Endothelial cell of umbilical vein (primary cell): ENCODE measurements around the gene KIF20A.

ENCODE experiments used
- CTCF ChIP-seq, 2 donors: IDR thresholded peaks; 1 replicate in 1 of 2; 2 replicates in 1 of 2; pipeline ENCODE4 v1.5.1; 2011; ENCODE audit warnings: low read length in 2 of 2, mild to moderate bottlenecking in 2 of 2, moderate library complexity in 2 of 2, control low read depth in 1 of 2, inconsistent platforms in 1 of 2, low read depth in 1 of 2; ENCODE audit not compliant: insufficient read depth in 1 of 2; ENCODE audit errors: extremely low read depth in 1 of 2
- EZH2 ChIP-seq: IDR thresholded peaks from 2 replicates; pipeline ENCODE4 v1.6.1; 2012; ENCODE audit warnings: borderline replicate concordance, low read depth, mild to moderate bottlenecking, moderate library complexity, low read length, inconsistent platforms; ENCODE audit not compliant: severe bottlenecking
- FOS ChIP-seq: IDR thresholded peaks from 2 replicates; pipeline ENCODE4 v1.6.1; 2011; ENCODE audit warnings: mild to moderate bottlenecking, low read length, moderate library complexity, borderline replicate concordance; ENCODE audit not compliant: insufficient read depth
- GATA2 ChIP-seq: IDR thresholded peaks from 2 replicates; pipeline ENCODE4 v1.7.0; 2011; ENCODE audit warnings: low read depth, mild to moderate bottlenecking, moderate library complexity, mixed read lengths, low read length; ENCODE audit not compliant: insufficient read length, insufficient read depth
- JUN ChIP-seq: IDR thresholded peaks from 2 replicates; pipeline ENCODE4 v1.6.1; 2011; ENCODE audit warnings: borderline replicate concordance, low read depth; ENCODE audit not compliant: insufficient read length, insufficient read depth
- MAX ChIP-seq: IDR thresholded peaks from 2 replicates; pipeline ENCODE4 v1.6.1; 2011; ENCODE audit not compliant: insufficient read depth, insufficient read length
- POLR2A ChIP-seq: IDR thresholded peaks from 2 replicates; pipeline ENCODE4 v1.6.1; 2012; ENCODE audit warnings: low read depth, mild to moderate bottlenecking, control low read depth, low read length
- POLR2AphosphoS5 ChIP-seq: IDR thresholded peaks from 2 replicates; pipeline ENCODE4 v1.6.1; 2012; ENCODE audit warnings: low read depth, mild to moderate bottlenecking, control low read depth, low read length, moderate library complexity; ENCODE audit not compliant: insufficient read depth

GRCh38 chr5:138159666-138160065 is 19.2 kb upstream of the KIF20A start:
- no peak for TF ChIP-seq CTCF (IDR thresholded peaks at IDR 0.05; ENCODE audit: extremely low read depth in 1 of 2, insufficient read depth in 1 of 2, low read depth in 1 of 2, low read length in 2 of 2)
- no peak for TF ChIP-seq MAX
- TF ChIP-seq POLR2AphosphoS5: no peak
- no peak for TF ChIP-seq GATA2
- TF ChIP-seq EZH2: no peak
- no peak for TF ChIP-seq POLR2A
- TF ChIP-seq JUN: no peak
- no peak for TF ChIP-seq FOS
